Heart right ventricle (tissue), 16 donors: ENCODE measurements around the gene SCRT2. TPM values are rescaled to one million over a fixed set of nuclear protein-coding genes. Genes with fewer than 3 reads are reported as not detected.

Experiments
- ATAC-seq, 8 donors: fragments of 200-7000 bp; cut with Tn5 transposase; one replicate each; pipeline ENCODE4 v1.9.1; 2020; ENCODE audit warnings: mild to moderate bottlenecking in 8 of 8, moderate library complexity in 8 of 8, moderate number of reproducible peaks in 1 of 8
- DNase-seq, 2 donors: peaks; one replicate each; pipeline ENCODE4 v3.0.0-alpha.2; 2020
- H3K27ac ChIP-seq, 10 donors: fragments of 200-600 bp; sonication (generic) in 2 of 10; one replicate each; pipeline versions ENCODE4 v1.5.0 to v1.8.0; 2020 to 2022; ENCODE audit warnings: mild to moderate bottlenecking in 3 of 10
- H3K27me3 ChIP-seq, 7 donors: fragments of 200-600 bp; one replicate each; pipeline ENCODE4 v1.8.0; 2021 to 2022; ENCODE audit warnings: mild to moderate bottlenecking in 2 of 7
- H3K36me3 ChIP-seq, 9 donors: fragments of 200-600 bp; sonication (generic) in 1 of 9; one replicate each; pipeline versions ENCODE4 v1.5.0 to v1.8.0; 2020 to 2022; ENCODE audit warnings: mild to moderate bottlenecking in 2 of 9
- H3K4me1 ChIP-seq, 9 donors: fragments of 200-600 bp; sonication (generic) in 1 of 9; one replicate each; pipeline versions ENCODE4 v1.5.0 to v1.8.0; 2020 to 2022; ENCODE audit warnings: mild to moderate bottlenecking in 4 of 9
- H3K4me3 ChIP-seq, 10 donors: fragments of 200-600 bp; sonication (generic) in 2 of 10; one replicate each; pipeline versions ENCODE4 v1.5.0 to v1.8.0; 2020 to 2022; ENCODE audit warnings: mild to moderate bottlenecking in 7 of 10, moderate library complexity in 2 of 10
- H3K9me3 ChIP-seq, 11 donors: fragments of 200-600 bp in 10 of 11; sonication (generic) in 2 of 11; one replicate each; pipeline versions ENCODE4 v1.5.0 to v1.8.0; 2013 to 2022; ENCODE audit warnings: mild to moderate bottlenecking in 2 of 11, control low read depth in 1 of 11, moderate library complexity in 1 of 11
- CTCF ChIP-seq, 9 donors: fragments of 200-600 bp; sonication (generic) in 2 of 9; IDR thresholded peaks; one replicate each; pipeline versions ENCODE4 v1.5.0 to v1.8.0; 2021 to 2022; ENCODE audit warnings: antibody characterized with exemption in 9 of 9, mild to moderate bottlenecking in 5 of 9, moderate library complexity in 1 of 9
- WGBS, 2 donors: extraction: QIAGEN DNeasy Blood & Tissue Kit; methylation state at CpG; one replicate each; pipeline ENCODE4 v1.1.7; 2013; ENCODE audit warnings: inconsistent platforms in 1 of 2; 5-methylcytosine and 5-hydroxymethylcytosine counted together
- intact Hi-C, 10 donors: fragments of 100-400 bp; cut with DNase I; formaldehyde crosslinking; loops; one replicate each; pipeline versions ENCODE4 v1.11.1 to v1.14.2; 2022
- polyA plus RNA-seq, 2 donors: library from polyadenylated mRNA; stranded (reverse); fragments of 200-250 nt; gene quantifications; one replicate each; pipeline ENCODE4 v1.2.3, GENCODE V29; 2013
- total RNA-seq, 10 donors: library from RNA; stranded (reverse); fragmentation: NEBNext Ultra II Directional in 3 of 10; extraction: Animal tissue kit (Norgen Biotek cat#: 25700) in 3 of 10; gene quantifications; one replicate each; pipeline versions ENCODE4 v1.2.1 to v1.2.4, GENCODE V29; 2021 to 2023
- donor health status: Arrhythmogenic right ventricular cardiomyopathy.
- donor health status: ischemic (EF 13 %, LVEDD 7.1; RV severe dilation, severe dysfunction).
- donor health status: healthy with polysubstance abuse.
- donor health status: DM: no; HTN: yes; CAD: no.
- donor health status: DM: no; HTN: no; CAD: no.
- donor health status: ischemic (EF 25% LVEDD 6.9; RV normal size, moderate dysfunction).
- donor health status: ischemic (EF 25% LVEDD 5.7; RV mildly dilated, moderate dysfunction).
- donor health status: healthy.
- donor health status: DM: yes; HTN: yes; CAD: no.
- donor health status: Ischemic cardiomyopathy.
- donor health status: ischemic (EF 35%, LVEDD 5.7; RV mildly dilated, moderate dysfunction).
- donor health status: nonischemic (EF 11% LVEDD 7.7; RV severe dilation, severe dysfunction).
- donor health status: DM: yes; HTN: yes; CAD: no.
- donor health status: PGD.
- donor health status: ischemic (EF 29% LVEDD 5.4; RV normal size, mild dysfunction).
- donor health status: nonischemic (EF 23%, LVEDD 6.1; RV moderate dilation, normal function).

Gene SCRT2
- total and polyA plus RNA-seq, 12 donors: not detected

- H3K4me3 ChIP-seq: no peak overlapping the region
- WGBS, 2 donors: 30 to 32% methylated on average over 13 of the region's 13 CpGs
- peaks cover 0 to 43% (median 17%) of the 10 kb centered on the region in 9 donors for H3K4me1 ChIP-seq
- H3K36me3 ChIP-seq: no peaks in the 10 kb centered on the region
- no peak for ATAC-seq
- TF ChIP-seq CTCF (IDR thresholded peaks at IDR 0.05): no peak
- intact Hi-C loops: loop anchor here in 2 of 10 donors (10.0 kb wide), 2 partner anchors 60 to 310 kb away; no protein-coding TSS in a partner anchor
- DNase-seq: no peak
- H3K27me3 ChIP-seq: peaks cover 16 to 72% (median 53%) of the 10 kb centered on the region in 7 donors
- no peaks in the 10 kb centered on the region for H3K9me3 ChIP-seq
- H3K27ac ChIP-seq: no peak overlapping the region
These were observed 11.0 kb downstream of the SCRT2 start for GRCh38 chr20:664576-664975.

GRCh38 chr20:664151-664550 lies 11.5 kb downstream of the SCRT2 start:
- Histone ChIP-seq H3K27ac (no peak overlapping the region), H3K4me1 (peaks cover 0 to 44% (median 15%) of the 10 kb centered on the region in 9 donors), H3K9me3 (no peaks in the 10 kb centered on the region), H3K27me3 (peaks cover 16 to 72% (median 53%) of the 10 kb centered on the region in 7 donors), H3K4me3 (no peak overlapping the region), H3K36me3 (no peaks in the 10 kb centered on the region)
- 6 to 7% methylated on average over 42 to 60 of the region's 60 CpGs for WGBS, 2 donors
- DNase-seq: no peak
- no peak for TF ChIP-seq CTCF (IDR thresholded peaks at IDR 0.05)
- intact Hi-C loops: loop anchor here in 2 of 10 donors (10.0 kb wide), 2 partner anchors 61 to 309 kb away; no protein-coding TSS in a partner anchor
- no peak for ATAC-seq

GRCh38 chr20:663315-664090 lies 12.1 kb downstream of the SCRT2 start:
- intact Hi-C loops: loop anchor here in 2 of 10 donors (10.0 kb wide), 2 partner anchors 61 to 309 kb away; no protein-coding TSS in a partner anchor
- Histone ChIP-seq H3K9me3 (no peaks in the 10 kb centered on the region), H3K4me3 (no peak overlapping the region), H3K27ac (no peak overlapping the region), H3K4me1 (peaks cover 0 to 48% (median 15%) of the 10 kb centered on the region in 9 donors), H3K36me3 (no peaks in the 10 kb centered on the region), H3K27me3 (peaks cover 16 to 72% (median 54%) of the 10 kb centered on the region in 7 donors)
- WGBS, 2 donors: 4 to 5% methylated on average over 75 to 84 of the region's 84 CpGs
- no peak for TF ChIP-seq CTCF (IDR thresholded peaks at IDR 0.05)
- no peak for DNase-seq
- ATAC-seq: no peak

- intact Hi-C loops: loop anchor here in 2 of 10 donors (10.0 kb wide), 2 partner anchors 62 to 308 kb away; no protein-coding TSS in a partner anchor
- H3K27ac ChIP-seq: no peak overlapping the region
- no peaks in the 10 kb centered on the region for H3K36me3 ChIP-seq
- peak overlapping the region in 1 of 10 donors; percentile 12 for H3K4me3 ChIP-seq
- peaks cover 0 to 49% (median 12%) of the 10 kb centered on the region in 9 donors for H3K4me1 ChIP-seq
- WGBS, 2 donors: 21 to 22% methylated on average over 16 of the region's 16 CpGs
- no peak for ATAC-seq
- DNase-seq: no peak
- H3K9me3 ChIP-seq: no peaks in the 10 kb centered on the region
- no peak for TF ChIP-seq CTCF (IDR thresholded peaks at IDR 0.05)
- peaks cover 16 to 72% (median 54%) of the 10 kb centered on the region in 7 donors for H3K27me3 ChIP-seq
These were observed 13.1 kb downstream of the SCRT2 start for GRCh38 chr20:662277-663192.
